OCI-LY1 (cell line): ENCODE results near the gene CRYBG1.

Experiments
- H2AFZ ChIP-seq: fragments of 200-600 bp; sonication (generic), shearing (Covaris generic); 2 replicates; pipeline ENCODE4 v1.6.0; 2014; ENCODE audit warnings: antibody characterized with exemption, mild to moderate bottlenecking, low read length
- H3F3A ChIP-seq: fragments of 200-600 bp; sonication (generic), shearing (Covaris generic); 2 replicates; pipeline ENCODE4 v1.6.0; 2014; ENCODE audit warnings: mild to moderate bottlenecking, antibody characterized with exemption, low read length, moderate library complexity; ENCODE audit not compliant: insufficient read depth
- H3K27ac ChIP-seq: fragments of 200-600 bp; sonication (generic); 2 replicates; pipeline ENCODE4 v1.5.1; 2014; ENCODE audit warnings: low read length, mixed run types, mild to moderate bottlenecking, low read depth; ENCODE audit not compliant: poor library complexity, severe bottlenecking
- H3K27me3 ChIP-seq: fragments of 200-600 bp; sonication (generic); 2 replicates; pipeline ENCODE4 v1.6.0; 2014; ENCODE audit warnings: antibody characterized with exemption, mild to moderate bottlenecking, low read length, moderate library complexity; ENCODE audit not compliant: insufficient read depth
- H3K36me3 ChIP-seq: fragments of 200-600 bp; sonication (generic); 2 replicates; pipeline ENCODE4 v1.6.1; 2014; ENCODE audit warnings: mild to moderate bottlenecking, antibody characterized with exemption, low read length, moderate library complexity, mixed read lengths; ENCODE audit not compliant: insufficient read depth
- H3K4me1 ChIP-seq: fragments of 200-600 bp; sonication (generic); 2 replicates; pipeline ENCODE4 v1.5.1; 2014; ENCODE audit warnings: mild to moderate bottlenecking, low read length, moderate library complexity; ENCODE audit not compliant: insufficient read depth, severe bottlenecking
- H3K4me2 ChIP-seq: fragments of 200-600 bp; sonication (generic), shearing (Covaris generic); 2 replicates; pipeline ENCODE4 v1.6.1; 2014; ENCODE audit warnings: low read length
- H3K4me3 ChIP-seq: fragments of 200-600 bp; sonication (generic); 2 replicates; pipeline ENCODE4 v1.5.1; 2014; ENCODE audit warnings: low read length, low read depth, mild to moderate bottlenecking, mixed read lengths; ENCODE audit not compliant: poor library complexity, severe bottlenecking
- H3K79me2 ChIP-seq: fragments of 200-600 bp; shearing (Covaris generic); 2 replicates; pipeline ENCODE4 v1.6.1; 2016; ENCODE audit warnings: mixed run types, low read length, mixed read lengths; ENCODE audit not compliant: insufficient read depth
- H3K9ac ChIP-seq: fragments of 200-600 bp; sonication (generic), shearing (Covaris generic); 2 replicates; pipeline ENCODE4 v1.6.1; 2014; ENCODE audit warnings: mild to moderate bottlenecking, low read length, mixed read lengths
- H3K9me2 ChIP-seq: fragments of 200-600 bp; sonication (generic), shearing (Covaris generic); 2 replicates; pipeline ENCODE4 v1.6.1; 2014; ENCODE audit warnings: low read depth, mild to moderate bottlenecking, low read length, mixed read lengths
- H3K9me3 ChIP-seq: fragments of 200-600 bp; shearing (Covaris generic); 2 replicates; pipeline ENCODE4 v1.6.1; 2014; ENCODE audit warnings: low read length, mixed read lengths
- H4K20me1 ChIP-seq: fragments of 200-600 bp; sonication (generic), shearing (Covaris generic); 2 replicates; pipeline ENCODE4 v1.6.0; 2016; ENCODE audit warnings: mild to moderate bottlenecking, low read length; ENCODE audit not compliant: insufficient read depth
- CTCF ChIP-seq: fragments of 200-600 bp; sonication (generic), shearing (Covaris generic); IDR thresholded peaks from 2 replicates; pipeline ENCODE4 v1.5.1; 2017; ENCODE audit warnings: mild to moderate bottlenecking, antibody characterized with exemption, low read length, moderate library complexity, mixed read lengths
- EZH2 ChIP-seq: fragments of 200-600 bp; sonication (generic), shearing (Covaris generic); IDR thresholded peaks from 2 replicates; pipeline ENCODE4 v1.8.0; 2017; ENCODE audit warnings: borderline replicate concordance, mixed run types, mild to moderate bottlenecking, antibody characterized with exemption, low read length, moderate library complexity, mixed read lengths

CRYBG1 gene

GRCh38 chr6:106318061-106318460 is 42.5 kb upstream of the CRYBG1 start:
- Histone ChIP-seq H3K4me2 (no peak overlapping the region), H2AFZ (no peak overlapping the region), H3K9me3 (no peaks in the 10 kb centered on the region), H3K9me2 (no peaks in the 10 kb centered on the region), H3K27ac (no peak overlapping the region), H3K36me3 (peaks cover 22% of the 10 kb centered on the region), H3K27me3 (no peaks in the 10 kb centered on the region), H3K4me1 (peaks cover 5% of the 10 kb centered on the region), H4K20me1 (no peaks in the 10 kb centered on the region), H3K9ac (no peak overlapping the region), H3F3A (no peaks in the 10 kb centered on the region), H3K4me3 (no peak overlapping the region), H3K79me2 (peaks cover 69% of the 10 kb centered on the region)
- TF ChIP-seq EZH2: no peak
- no peak for TF ChIP-seq CTCF

- no peak overlapping the region for H3K9ac ChIP-seq
- H4K20me1 ChIP-seq: no peaks in the 10 kb centered on the region
- H3K27ac ChIP-seq: no peak overlapping the region
- no peaks in the 10 kb centered on the region for H3F3A ChIP-seq
- H3K4me3 ChIP-seq: no peak overlapping the region
- H3K4me1 ChIP-seq: peaks cover 12% of the 10 kb centered on the region
- no peak overlapping the region for H3K4me2 ChIP-seq
- TF ChIP-seq EZH2: no peak
- H3K27me3 ChIP-seq: no peaks in the 10 kb centered on the region
- peaks cover 17% of the 10 kb centered on the region for H3K36me3 ChIP-seq
- H3K9me2 ChIP-seq: no peaks in the 10 kb centered on the region
- H2AFZ ChIP-seq: no peak overlapping the region
- H3K9me3 ChIP-seq: no peaks in the 10 kb centered on the region
- H3K79me2 ChIP-seq: peaks cover 77% of the 10 kb centered on the region
Observed at GRCh38 chr6:106318851-106319250, 41.7 kb upstream of the CRYBG1 start.

GRCh38 chr6:106321940-106322339 is 38.6 kb upstream of the CRYBG1 start:
- Histone ChIP-seq H3K9me2 (no peaks in the 10 kb centered on the region), H4K20me1 (no peaks in the 10 kb centered on the region), H3K36me3 (no peaks in the 10 kb centered on the region)

More at GRCh38 chr6:106321940-106322339, 38.6 kb upstream of the CRYBG1 start:
- TF ChIP-seq EZH2 (no peak), CTCF (no peak)
- Histone ChIP-seq H3K27ac (no peak overlapping the region), H3F3A (no peaks in the 10 kb centered on the region), H3K4me1 (peaks cover 26% of the 10 kb centered on the region), H3K9ac (no peak overlapping the region), H3K4me2 (no peak overlapping the region), H3K9me3 (no peaks in the 10 kb centered on the region), H3K79me2 (peaks cover 80% of the 10 kb centered on the region), H3K27me3 (no peaks in the 10 kb centered on the region), H3K4me3 (no peak overlapping the region), H2AFZ (no peak overlapping the region)
